Measurements from ENCODE around the gene GALNT16.
"Not testable (repeated sequence)": the region's sequence is repeated elsewhere in the genome, so short reads cannot be mapped to it uniquely, and the experiment has no call there.

GALNT16 gene

DNA sequence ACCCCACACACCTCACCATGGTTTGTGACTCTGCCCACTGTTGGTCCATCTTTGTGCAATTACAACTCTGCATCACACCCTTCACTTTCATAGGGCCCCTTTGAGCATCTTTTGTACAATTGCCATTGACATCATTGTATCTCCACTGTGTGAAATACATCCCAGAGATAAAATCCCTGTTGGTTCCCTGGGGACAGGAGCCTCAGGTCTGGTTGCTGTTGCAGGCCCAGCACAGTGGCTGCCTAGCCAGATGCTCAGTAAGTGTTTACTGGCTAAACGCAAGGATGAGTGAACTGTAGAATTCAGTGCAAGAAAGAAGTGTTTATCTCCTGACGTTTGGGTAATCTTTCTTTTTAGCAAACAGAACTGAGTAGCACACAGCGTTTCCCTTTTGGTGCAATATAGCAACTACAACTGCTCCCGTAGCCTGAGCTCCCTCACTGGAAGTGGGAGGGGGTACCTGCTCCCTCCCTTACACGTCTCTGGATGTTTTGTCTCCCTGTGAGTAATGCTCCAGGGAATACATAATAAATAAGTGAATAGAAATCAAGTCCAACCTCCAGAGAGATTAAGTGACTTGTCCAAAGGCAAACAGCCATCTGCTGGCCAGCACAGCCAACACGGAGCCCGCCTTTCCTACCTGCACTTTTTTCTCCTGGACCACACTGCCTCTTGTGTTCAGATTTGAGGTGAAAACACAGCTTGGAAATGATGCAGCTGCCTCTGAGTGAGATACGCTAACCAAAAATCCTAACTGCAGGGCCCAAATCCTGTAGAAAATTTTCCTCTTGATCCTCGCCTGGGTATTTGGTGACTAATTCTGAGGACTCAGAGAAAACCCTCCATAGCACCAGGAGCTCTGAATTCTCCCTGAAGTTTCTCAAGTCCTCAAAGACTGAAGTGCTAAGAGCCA is 27.4 kb downstream of the GALNT16 start:
- no peak for DNase-seq

- DNase-seq, result no peak
Measured at GRCh38 chr14:69288011-69288771, 28.2 kb downstream of the GALNT16 start.

DNA sequence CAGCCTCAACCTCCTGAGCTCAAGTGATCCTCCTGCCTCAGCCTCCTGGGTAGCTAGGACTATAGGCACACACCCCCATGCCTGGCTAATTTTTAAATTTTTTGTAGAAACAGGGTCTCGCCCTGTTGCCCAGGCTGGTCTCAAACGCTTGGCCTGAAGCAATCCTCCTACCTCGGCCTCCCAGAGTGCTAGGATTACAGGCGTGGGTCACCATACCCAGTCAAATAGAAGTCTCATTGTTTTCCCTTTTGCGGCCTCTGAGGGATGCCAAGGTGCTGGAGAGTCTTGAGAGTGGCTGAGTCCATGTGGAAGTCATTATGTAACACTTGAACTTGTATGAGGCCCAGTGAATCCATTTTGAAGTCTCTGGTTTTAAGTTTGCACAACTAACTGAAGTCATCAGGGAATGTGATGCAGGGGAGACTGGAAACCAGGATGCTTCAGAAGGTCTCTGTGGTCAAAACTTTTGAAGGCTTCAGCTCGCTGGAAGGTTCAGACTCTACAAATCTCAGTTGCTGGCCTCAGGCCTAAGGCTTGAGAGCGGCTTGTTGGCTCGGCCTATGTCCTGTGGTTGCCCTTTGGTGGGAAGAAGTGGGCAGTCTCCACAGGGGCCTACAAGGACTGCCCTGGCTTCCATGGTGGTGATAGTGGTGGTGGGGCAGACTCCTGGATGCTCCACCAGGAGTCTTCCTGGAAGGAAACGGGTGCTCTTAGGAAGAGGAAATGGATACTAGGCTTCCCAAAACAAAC is 29.2 kb downstream of the GALNT16 start:
- DNase-seq, result no peak

GRCh38 chr14:69289811-69290520 is 30.0 kb downstream of the GALNT16 start:
- no peak for DNase-seq

DNA sequence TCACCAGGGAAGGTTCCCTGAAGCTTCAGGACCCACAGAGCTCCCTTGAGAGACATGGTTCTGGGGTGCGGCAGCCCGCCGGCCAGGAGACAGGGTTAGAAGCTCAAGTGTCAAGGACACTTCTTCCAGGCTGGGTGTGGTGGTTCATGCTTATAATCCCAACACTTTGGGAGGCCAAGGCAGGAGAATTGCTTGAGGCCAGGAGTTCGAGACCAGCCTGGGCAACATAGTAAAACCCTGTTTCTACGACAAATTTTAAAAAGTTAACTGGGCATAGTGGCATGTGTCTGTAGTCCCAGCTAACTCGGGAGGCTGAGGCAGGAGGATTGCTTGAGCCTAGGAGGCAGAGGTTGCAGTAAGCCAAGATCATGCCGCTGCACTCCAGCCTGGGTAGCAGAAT is 30.9 kb downstream of the GALNT16 start:
- DNase-seq, result not testable (repeated sequence)

DNA sequence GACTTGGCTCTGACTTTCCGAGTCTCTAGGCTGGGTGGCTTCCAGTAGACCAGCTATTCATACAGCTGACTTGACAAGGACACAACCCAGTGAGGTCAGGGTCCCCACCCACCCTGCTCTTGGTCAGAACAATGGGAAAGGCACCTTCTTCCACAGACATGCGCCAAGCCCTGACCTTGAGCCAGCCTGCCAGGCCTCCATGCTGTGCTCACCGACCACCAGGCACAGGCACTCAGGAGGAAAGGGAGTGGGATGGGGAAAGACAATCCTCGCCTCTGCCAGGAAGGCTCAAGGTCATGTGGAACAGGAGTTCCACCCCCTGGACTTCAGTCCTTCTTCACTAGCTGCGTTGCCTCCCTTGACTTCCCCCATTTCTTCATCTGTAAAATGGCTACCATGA is 31.4 kb downstream of the GALNT16 start:
- no peak for DNase-seq

- no peak for DNase-seq
Measured at GRCh38 chr14:69291891-69292561, 32.1 kb downstream of the GALNT16 start.

DNA sequence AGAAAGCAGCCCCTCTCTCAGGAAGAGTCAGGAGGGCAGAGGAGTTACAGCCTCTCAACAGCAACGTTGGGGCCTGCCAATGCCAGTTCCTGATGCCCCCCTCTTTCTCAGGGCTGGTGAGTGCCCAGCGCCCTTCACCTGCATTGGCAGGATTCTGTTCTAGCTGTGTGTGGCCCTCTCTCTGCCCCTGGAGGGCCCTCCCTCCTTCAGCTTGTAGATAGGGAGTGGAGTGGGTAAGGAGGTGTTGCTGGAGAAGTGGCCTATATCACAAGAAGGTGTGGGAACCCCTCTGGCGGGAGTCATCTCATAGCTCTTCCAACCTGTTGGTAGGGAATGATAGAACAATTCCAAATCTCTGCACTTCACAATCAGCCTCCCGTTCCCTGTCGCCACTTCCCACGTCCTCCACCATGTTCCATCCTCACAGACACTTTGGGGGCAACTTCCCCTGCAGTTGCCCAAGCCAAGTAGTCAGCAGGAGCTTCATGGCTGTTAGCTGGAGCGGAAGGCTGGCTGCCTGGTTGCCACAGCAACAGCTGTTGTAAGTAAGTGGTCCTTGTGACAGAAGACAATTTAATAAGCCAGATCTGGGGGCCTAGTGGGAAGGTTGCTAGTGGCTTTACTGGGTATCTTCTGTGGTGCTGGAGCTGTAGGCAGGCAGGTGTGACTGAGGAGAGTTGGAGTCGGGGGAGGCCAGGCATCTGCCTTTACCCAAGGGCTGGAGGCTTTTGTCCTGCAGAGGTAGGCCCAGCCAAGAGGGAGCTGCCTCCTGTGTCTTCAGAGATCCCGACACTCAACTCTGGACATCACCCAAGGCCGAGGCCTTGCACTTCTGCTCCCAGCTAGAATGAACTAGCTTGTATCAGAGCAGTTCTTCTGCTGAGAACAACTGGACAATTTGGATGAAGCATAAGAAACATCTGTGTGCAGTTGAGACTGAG is 38.4 kb downstream of the GALNT16 start:
- no peak for DNase-seq

DNA sequence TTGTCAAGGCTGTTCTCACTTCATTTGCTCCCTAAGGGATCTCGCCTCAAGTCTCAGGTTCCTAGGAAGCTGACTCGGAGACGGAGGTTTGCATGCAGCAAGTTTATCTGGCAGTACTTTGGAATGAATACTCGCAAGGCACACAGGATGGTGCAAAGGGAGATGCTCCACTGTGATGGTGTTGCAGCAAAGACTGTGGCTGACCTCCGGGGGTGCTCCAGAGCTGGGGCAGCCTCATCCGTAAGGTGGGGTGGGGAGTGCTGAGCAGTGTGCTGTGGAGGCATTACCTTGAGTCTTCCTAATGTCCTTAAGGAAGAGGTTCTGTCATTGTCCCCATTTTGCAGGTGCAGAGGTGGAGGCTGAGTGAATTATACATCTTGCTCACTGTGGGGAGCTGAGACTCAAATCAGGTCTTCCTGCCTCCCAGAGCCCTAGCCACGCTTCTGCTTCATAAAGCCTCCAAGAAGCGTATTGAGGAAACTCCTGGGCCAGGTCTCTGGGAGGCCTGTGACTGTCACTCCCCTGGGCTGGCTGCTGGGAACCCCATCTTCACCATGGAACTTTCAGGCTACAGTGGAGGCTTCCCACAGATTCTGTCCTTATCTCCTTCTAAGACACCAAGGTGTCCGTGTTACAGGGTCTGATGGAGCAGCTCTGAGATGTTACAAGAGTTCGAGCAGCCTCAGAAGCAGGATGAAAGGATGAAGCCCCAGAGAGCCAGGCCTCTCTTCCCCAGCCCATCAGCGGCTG is 39.5 kb downstream of the GALNT16 start:
- DNase-seq, result no peak

- DNase-seq, result no peak
Measured at GRCh38 chr14:69300601-69301221, 40.8 kb downstream of the GALNT16 start.

GRCh38 chr14:69303086-69303485 is 43.1 kb downstream of the GALNT16 start:
- no peak for DNase-seq

GRCh38 chr14:69312608-69313007 is 52.6 kb downstream of the GALNT16 start:
- no peak for DNase-seq

GRCh38 chr14:69313176-69313575 is 53.2 kb downstream of the GALNT16 start:
- no peak for DNase-seq

DNA sequence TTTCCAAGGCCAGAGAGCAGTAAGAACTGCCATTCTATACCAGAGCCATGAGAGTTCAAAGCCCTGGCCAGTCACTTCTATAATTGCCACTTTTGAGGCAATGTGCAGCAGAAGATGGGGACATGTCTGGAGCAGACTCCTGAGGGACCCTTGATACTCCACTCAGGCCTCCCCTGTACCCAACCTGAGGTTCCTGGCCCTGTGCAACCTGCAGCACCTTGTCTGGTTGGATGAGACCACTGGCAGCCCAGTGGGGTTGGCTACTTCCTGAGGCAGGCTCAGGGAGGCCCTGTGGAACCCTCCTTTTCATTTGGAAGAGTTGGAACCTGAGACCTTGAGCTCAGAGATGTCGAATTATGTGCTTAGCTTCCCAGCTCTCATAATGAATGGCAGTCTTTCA is 54.4 kb downstream of the GALNT16 start:
- no peak for DNase-seq

DNA sequence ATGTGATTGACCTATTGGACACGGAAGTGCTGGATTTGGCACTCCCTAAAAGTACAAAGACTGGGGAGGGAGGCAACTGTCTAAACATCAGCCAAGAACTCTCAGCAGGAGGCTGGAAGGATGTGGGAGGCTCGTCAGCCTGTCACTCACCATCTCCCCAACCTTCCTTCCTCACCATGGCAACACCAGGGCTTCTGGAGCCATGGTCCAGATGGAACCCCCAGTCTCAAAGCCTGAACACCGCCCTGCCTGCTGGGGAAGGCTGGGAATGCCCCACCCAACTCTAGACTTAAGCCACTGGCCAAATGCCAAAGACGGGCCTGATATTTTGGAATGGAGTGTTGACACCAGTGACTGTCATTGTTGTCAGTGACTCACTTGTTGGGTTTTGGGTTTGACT is 55.3 kb downstream of the GALNT16 start:
- no peak for DNase-seq

DNA sequence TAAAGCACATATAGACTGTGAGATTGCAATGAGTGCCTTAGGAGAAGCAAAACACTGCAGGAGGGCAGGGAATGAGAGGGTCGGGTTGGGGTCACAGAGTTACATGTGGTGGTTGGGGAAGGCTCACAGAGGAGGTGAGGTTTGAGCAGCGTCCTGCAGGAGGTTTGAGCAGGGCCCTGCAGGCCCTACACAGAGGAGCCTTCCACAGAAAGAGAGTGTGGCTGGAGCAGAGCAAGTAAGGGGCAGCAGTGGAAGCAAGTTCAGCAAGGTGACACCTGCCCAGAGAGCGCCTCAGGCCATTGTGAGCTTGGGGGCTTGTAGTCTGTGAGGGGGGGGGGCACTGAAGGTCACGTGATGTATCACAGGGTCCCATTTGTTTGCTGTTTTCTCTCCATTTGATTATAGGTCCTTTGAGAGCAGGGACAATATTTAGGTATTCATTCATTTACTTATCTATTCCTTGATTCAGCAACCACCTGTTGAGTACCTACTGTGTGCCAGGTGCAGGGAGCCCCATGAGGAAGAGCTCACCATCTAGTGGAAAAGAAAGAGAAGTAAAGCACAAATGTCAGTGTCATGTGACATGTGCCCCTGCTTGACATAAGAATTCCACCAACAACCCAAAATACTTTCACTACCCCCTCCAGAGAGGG is 56.6 kb downstream of the GALNT16 start:
- no peak for DNase-seq

DNA sequence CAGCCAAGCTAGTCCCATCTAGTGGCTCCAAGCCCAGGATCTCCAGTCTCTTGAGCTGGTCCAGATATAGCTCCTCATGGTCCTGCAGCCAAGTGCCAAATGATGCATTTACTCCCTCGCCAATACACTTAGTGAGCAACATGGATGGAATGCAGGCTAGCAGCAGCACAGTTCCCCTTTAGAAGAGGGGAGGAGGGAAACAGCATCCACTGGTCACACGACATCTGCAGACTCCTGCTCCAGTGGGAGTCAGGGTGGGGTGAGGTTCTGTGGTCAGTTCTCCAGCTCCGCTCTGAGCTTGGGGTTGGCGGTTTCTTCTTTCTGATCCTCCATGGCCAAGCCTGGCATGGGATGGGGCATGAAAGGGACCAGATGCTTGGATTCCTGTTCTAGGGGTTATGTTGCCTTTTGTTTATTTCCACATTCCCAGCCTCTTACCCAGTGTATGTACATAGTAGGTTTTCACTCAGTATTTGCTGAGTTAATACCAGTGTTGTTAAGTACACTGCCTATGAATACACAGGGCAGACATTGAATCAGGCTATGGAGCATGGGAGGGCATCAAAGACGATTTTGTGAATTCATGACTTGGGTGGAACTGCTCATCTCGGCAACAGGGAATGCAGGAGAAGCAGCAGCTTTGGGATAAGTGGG is 57.3 kb downstream of the GALNT16 start:
- peak; percentile 56 for DNase-seq

DNA sequence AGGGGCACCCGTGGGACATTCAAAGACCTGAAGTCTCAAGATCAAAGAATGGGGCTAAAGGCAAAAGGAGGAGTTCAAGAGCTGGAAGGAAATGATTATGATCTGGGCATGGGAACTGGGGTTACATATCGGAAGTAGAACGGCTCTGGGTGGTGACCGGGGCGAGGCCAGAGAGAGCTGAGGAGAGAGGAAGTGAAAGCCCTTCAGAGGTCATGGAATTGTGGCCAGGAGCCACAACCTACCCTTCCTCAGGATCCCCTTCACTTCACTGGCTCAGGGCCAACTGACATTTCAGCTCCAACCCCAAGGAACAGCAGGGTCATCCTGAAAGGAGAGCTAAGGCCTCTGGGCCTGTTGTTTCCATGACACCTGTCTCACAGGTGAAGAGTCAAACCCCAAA is 57.8 kb downstream of the GALNT16 start:
- no peak for DNase-seq

DNA sequence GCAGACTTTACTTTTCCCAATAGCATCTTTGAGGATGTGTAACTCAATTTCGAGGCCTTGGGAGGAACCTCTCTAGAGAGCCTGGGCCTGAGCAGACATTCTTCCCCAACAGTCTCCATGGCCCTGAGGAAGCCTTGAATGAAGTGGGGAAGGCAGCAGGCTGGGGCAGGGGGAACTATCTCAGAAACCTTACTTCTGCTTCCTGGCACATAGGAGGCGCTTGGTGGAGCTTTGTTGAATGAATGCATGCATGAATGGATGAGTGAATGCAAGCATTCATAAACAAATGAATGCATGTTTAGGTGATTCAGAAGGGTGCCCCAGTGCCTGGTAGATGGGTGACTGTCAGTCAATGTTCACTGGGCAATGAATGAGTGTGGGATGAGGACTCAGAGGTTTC is 58.3 kb downstream of the GALNT16 start:
- DNase-seq, result no peak
